ENCODE measurements around the gene BPGM.
A peak's percentile ranks its signal among the peaks of the same experiment; 100 is the strongest.

BPGM gene

GRCh38 chr7:134646425-134647305, at the start of gene BPGM:
Gene BPGM (plus strand): TSS chr7:134646853. CDS start chr7:134661508, 14,655 bp downstream.
- H3K9ac ChIP-seq (ENCODE audit: low read depth in 1 of 2, low read length in 2 of 2) = peak within 1 kb of the TSS; percentile 76 to 83
- no peaks in the 10 kb centered on the region for H3K36me3 ChIP-seq (ENCODE audit: control insufficient read depth in 2 of 2, insufficient read depth in 2 of 2, low read length in 2 of 2)

GRCh38 chr7:134599371-134599770, 47.3 kb upstream of the BPGM start:
- H3K36me3 ChIP-seq (ENCODE audit: control insufficient read depth in 2 of 2, insufficient read depth in 2 of 2, low read length in 2 of 2) = no peaks in the 10 kb centered on the region
- H3K9me3 ChIP-seq (ENCODE audit: control insufficient read depth in 2 of 2, low read length in 2 of 2) = no peaks in the 10 kb centered on the region
- H3K9ac ChIP-seq (ENCODE audit: low read depth in 1 of 2, low read length in 2 of 2) = no peak overlapping the region
- no peaks in the 10 kb centered on the region for H3K4me1 ChIP-seq (ENCODE audit: control insufficient read depth in 2 of 2, insufficient read depth in 2 of 2, low read length in 2 of 2)
- H3K4me3 ChIP-seq (ENCODE audit: low read length in 2 of 2) = no peak overlapping the region
- H3K27ac ChIP-seq (ENCODE audit: low read depth in 2 of 2, low read length in 2 of 2) = no peak overlapping the region
- peaks cover 0 to 4% of the 10 kb centered on the region in 2 donors for H3K27me3 ChIP-seq (ENCODE audit: control insufficient read depth in 2 of 2, insufficient read depth in 2 of 2, low read length in 2 of 2)

More at GRCh38 chr7:134646425-134647305, at the start of gene BPGM:
- H3K9me3 ChIP-seq (ENCODE audit: control insufficient read depth in 2 of 2, low read length in 2 of 2) = no peaks in the 10 kb centered on the region
- peak within 1 kb of the TSS; percentile 59 to 75 for H3K27ac ChIP-seq (ENCODE audit: low read depth in 2 of 2, low read length in 2 of 2)
- peaks cover 4 to 12% of the 10 kb centered on the region in 2 donors for H3K4me1 ChIP-seq (ENCODE audit: control insufficient read depth in 2 of 2, insufficient read depth in 2 of 2, low read length in 2 of 2)
- H3K27me3 ChIP-seq (ENCODE audit: control insufficient read depth in 2 of 2, insufficient read depth in 2 of 2, low read length in 2 of 2) = no peaks in the 10 kb centered on the region
- H3K4me3 ChIP-seq (ENCODE audit: low read length in 2 of 2) = peak within 1 kb of the TSS; percentile 81 to 96

- no peaks in the 10 kb centered on the region for H3K9me3 ChIP-seq (ENCODE audit: control insufficient read depth in 2 of 2, low read length in 2 of 2)
- H3K27me3 ChIP-seq (ENCODE audit: control insufficient read depth in 2 of 2, insufficient read depth in 2 of 2, low read length in 2 of 2) = peaks cover 0 to 4% of the 10 kb centered on the region in 2 donors
- no peak overlapping the region for H3K9ac ChIP-seq (ENCODE audit: low read depth in 1 of 2, low read length in 2 of 2)
- no peak overlapping the region for H3K4me3 ChIP-seq (ENCODE audit: low read length in 2 of 2)
- no peaks in the 10 kb centered on the region for H3K36me3 ChIP-seq (ENCODE audit: control insufficient read depth in 2 of 2, insufficient read depth in 2 of 2, low read length in 2 of 2)
- H3K27ac ChIP-seq (ENCODE audit: low read depth in 2 of 2, low read length in 2 of 2) = no peak overlapping the region
- H3K4me1 ChIP-seq (ENCODE audit: control insufficient read depth in 2 of 2, insufficient read depth in 2 of 2, low read length in 2 of 2) = no peaks in the 10 kb centered on the region
Measured at GRCh38 chr7:134601459-134601858, 45.2 kb upstream of the BPGM start.

GRCh38 chr7:134602881-134603451, 43.7 kb upstream of the BPGM start:
- no peaks in the 10 kb centered on the region for H3K4me1 ChIP-seq (ENCODE audit: control insufficient read depth in 2 of 2, insufficient read depth in 2 of 2, low read length in 2 of 2)
- no peaks in the 10 kb centered on the region for H3K9me3 ChIP-seq (ENCODE audit: control insufficient read depth in 2 of 2, low read length in 2 of 2)
- H3K9ac ChIP-seq (ENCODE audit: low read depth in 1 of 2, low read length in 2 of 2) = no peak overlapping the region
- peak overlapping the region in 1 of 2 donors; percentile 21 for H3K4me3 ChIP-seq (ENCODE audit: low read length in 2 of 2)
- H3K36me3 ChIP-seq (ENCODE audit: control insufficient read depth in 2 of 2, insufficient read depth in 2 of 2, low read length in 2 of 2) = no peaks in the 10 kb centered on the region
- H3K27ac ChIP-seq (ENCODE audit: low read depth in 2 of 2, low read length in 2 of 2) = no peak overlapping the region
- H3K27me3 ChIP-seq (ENCODE audit: control insufficient read depth in 2 of 2, insufficient read depth in 2 of 2, low read length in 2 of 2) = peaks cover 3 to 7% of the 10 kb centered on the region in 2 donors

- H3K27ac ChIP-seq (ENCODE audit: low read depth in 2 of 2, low read length in 2 of 2) = no peak overlapping the region
- H3K27me3 ChIP-seq (ENCODE audit: control insufficient read depth in 2 of 2, insufficient read depth in 2 of 2, low read length in 2 of 2) = peaks cover 3 to 5% of the 10 kb centered on the region in 2 donors
- no peak overlapping the region for H3K9ac ChIP-seq (ENCODE audit: low read depth in 1 of 2, low read length in 2 of 2)
- H3K4me3 ChIP-seq (ENCODE audit: low read length in 2 of 2) = peak overlapping the region; percentile 11 to 14
- no peaks in the 10 kb centered on the region for H3K4me1 ChIP-seq (ENCODE audit: control insufficient read depth in 2 of 2, insufficient read depth in 2 of 2, low read length in 2 of 2)
- no peaks in the 10 kb centered on the region for H3K9me3 ChIP-seq (ENCODE audit: control insufficient read depth in 2 of 2, low read length in 2 of 2)
- no peaks in the 10 kb centered on the region for H3K36me3 ChIP-seq (ENCODE audit: control insufficient read depth in 2 of 2, insufficient read depth in 2 of 2, low read length in 2 of 2)
Measured at GRCh38 chr7:134605978-134606923, 40.4 kb upstream of the BPGM start.

- H3K4me1 ChIP-seq (ENCODE audit: control insufficient read depth in 2 of 2, insufficient read depth in 2 of 2, low read length in 2 of 2) = no peaks in the 10 kb centered on the region
- H3K4me3 ChIP-seq (ENCODE audit: low read length in 2 of 2) = no peak overlapping the region
Measured at GRCh38 chr7:134611611-134612151, 35.0 kb upstream of the BPGM start.

GRCh38 chr7:134612197-134612596, 34.5 kb upstream of the BPGM start:
- no peaks in the 10 kb centered on the region for H3K36me3 ChIP-seq (ENCODE audit: control insufficient read depth in 2 of 2, insufficient read depth in 2 of 2, low read length in 2 of 2)
- no peak overlapping the region for H3K27ac ChIP-seq (ENCODE audit: low read depth in 2 of 2, low read length in 2 of 2)
- H3K4me1 ChIP-seq (ENCODE audit: control insufficient read depth in 2 of 2, insufficient read depth in 2 of 2, low read length in 2 of 2) = no peaks in the 10 kb centered on the region
- H3K9me3 ChIP-seq (ENCODE audit: control insufficient read depth in 2 of 2, low read length in 2 of 2) = no peaks in the 10 kb centered on the region
- peaks cover 0 to 3% of the 10 kb centered on the region in 2 donors for H3K27me3 ChIP-seq (ENCODE audit: control insufficient read depth in 2 of 2, insufficient read depth in 2 of 2, low read length in 2 of 2)
- H3K9ac ChIP-seq (ENCODE audit: low read depth in 1 of 2, low read length in 2 of 2) = no peak overlapping the region
- no peak overlapping the region for H3K4me3 ChIP-seq (ENCODE audit: low read length in 2 of 2)

More at GRCh38 chr7:134611611-134612151, 35.0 kb upstream of the BPGM start:
- Histone ChIP-seq H3K9ac (ENCODE audit: low read depth in 1 of 2, low read length in 2 of 2) (no peak overlapping the region), H3K27me3 (ENCODE audit: control insufficient read depth in 2 of 2, insufficient read depth in 2 of 2, low read length in 2 of 2) (peaks cover 3% of the 10 kb centered on the region in 2 donors), H3K27ac (ENCODE audit: low read depth in 2 of 2, low read length in 2 of 2) (no peak overlapping the region), H3K36me3 (ENCODE audit: control insufficient read depth in 2 of 2, insufficient read depth in 2 of 2, low read length in 2 of 2) (no peaks in the 10 kb centered on the region), H3K9me3 (ENCODE audit: control insufficient read depth in 2 of 2, low read length in 2 of 2) (no peaks in the 10 kb centered on the region)

- no peaks in the 10 kb centered on the region for H3K27me3 ChIP-seq (ENCODE audit: control insufficient read depth in 2 of 2, insufficient read depth in 2 of 2, low read length in 2 of 2)
- no peak overlapping the region for H3K9ac ChIP-seq (ENCODE audit: low read depth in 1 of 2, low read length in 2 of 2)
- no peaks in the 10 kb centered on the region for H3K4me1 ChIP-seq (ENCODE audit: control insufficient read depth in 2 of 2, insufficient read depth in 2 of 2, low read length in 2 of 2)
- no peak overlapping the region for H3K4me3 ChIP-seq (ENCODE audit: low read length in 2 of 2)
- H3K9me3 ChIP-seq (ENCODE audit: control insufficient read depth in 2 of 2, low read length in 2 of 2) = no peaks in the 10 kb centered on the region
- no peaks in the 10 kb centered on the region for H3K36me3 ChIP-seq (ENCODE audit: control insufficient read depth in 2 of 2, insufficient read depth in 2 of 2, low read length in 2 of 2)
- peak overlapping the region in 1 of 2 donors; percentile 35 for H3K27ac ChIP-seq (ENCODE audit: low read depth in 2 of 2, low read length in 2 of 2)
Measured at GRCh38 chr7:134613623-134614347, 32.9 kb upstream of the BPGM start.

- no peak overlapping the region for H3K4me3 ChIP-seq (ENCODE audit: low read length in 2 of 2)
- no peak overlapping the region for H3K9ac ChIP-seq (ENCODE audit: low read depth in 1 of 2, low read length in 2 of 2)
- H3K4me1 ChIP-seq (ENCODE audit: control insufficient read depth in 2 of 2, insufficient read depth in 2 of 2, low read length in 2 of 2) = no peaks in the 10 kb centered on the region
- no peaks in the 10 kb centered on the region for H3K27me3 ChIP-seq (ENCODE audit: control insufficient read depth in 2 of 2, insufficient read depth in 2 of 2, low read length in 2 of 2)
- H3K36me3 ChIP-seq (ENCODE audit: control insufficient read depth in 2 of 2, insufficient read depth in 2 of 2, low read length in 2 of 2) = no peaks in the 10 kb centered on the region
- no peaks in the 10 kb centered on the region for H3K9me3 ChIP-seq (ENCODE audit: control insufficient read depth in 2 of 2, low read length in 2 of 2)
- no peak overlapping the region for H3K27ac ChIP-seq (ENCODE audit: low read depth in 2 of 2, low read length in 2 of 2)
Measured at GRCh38 chr7:134616611-134617010, 30.0 kb upstream of the BPGM start.
